Karpas-422 (cell line): ENCODE measurements around the gene FAM114A1. TPM values are rescaled to one million over a fixed set of nuclear protein-coding genes. Genes with fewer than 3 reads are reported as not detected.
"Not testable (repeated sequence)": the region's sequence is repeated elsewhere in the genome, so short reads cannot be mapped to it uniquely, and the experiment has no call there.

Experiments
- DNase-seq: peaks from one replicate; pipeline ENCODE4 v3.0.0-alpha.2; 2015
- H2AFZ ChIP-seq: fragments of 200-600 bp; sonication (generic); 2 replicates; pipeline ENCODE4 v1.6.1; 2014; ENCODE audit warnings: antibody characterized with exemption, low read length, mixed read lengths
- H3K27ac ChIP-seq: fragments of 200-600 bp; sonication (generic); 2 replicates; pipeline ENCODE4 v1.5.1; 2014; ENCODE audit warnings: mild to moderate bottlenecking, low read length, moderate library complexity
- H3K27me3 ChIP-seq: fragments of 200-600 bp; sonication (generic); 2 replicates; pipeline ENCODE4 v1.6.1; 2014; ENCODE audit warnings: low read length, mixed read lengths
- H3K36me3 ChIP-seq: fragments of 200-600 bp; sonication (generic); 2 replicates; pipeline ENCODE4 v1.6.1; 2014; ENCODE audit warnings: low read length, mixed read lengths; ENCODE audit not compliant: insufficient read depth
- H3K4me1 ChIP-seq: fragments of 200-600 bp; sonication (generic); 2 replicates; pipeline ENCODE4 v1.6.1; 2014; ENCODE audit warnings: mild to moderate bottlenecking, low read length, mixed read lengths
- H3K4me2 ChIP-seq: fragments of 200-600 bp; sonication (generic); 2 replicates; pipeline ENCODE4 v1.6.1; 2014; ENCODE audit warnings: low read length, low read depth, mild to moderate bottlenecking; ENCODE audit not compliant: poor library complexity, severe bottlenecking
- H3K4me3 ChIP-seq: fragments of 200-600 bp; sonication (generic); 2 replicates; pipeline ENCODE4 v1.5.1; 2014; ENCODE audit warnings: mild to moderate bottlenecking, antibody characterized with exemption, low read length, mixed read lengths
- H3K79me2 ChIP-seq: fragments of 200-600 bp; sonication (generic); 2 replicates; pipeline ENCODE4 v1.6.1; 2014; ENCODE audit warnings: mild to moderate bottlenecking, low read length, mixed read lengths
- H3K9ac ChIP-seq: fragments of 200-600 bp; sonication (generic); 2 replicates; pipeline ENCODE4 v1.6.0; 2014; ENCODE audit warnings: low read length
- H3K9me2 ChIP-seq: fragments of 200-600 bp; sonication (generic), shearing (Covaris generic); replicated peaks from 2 replicates; pipeline ENCODE4 v1.6.0; 2014; ENCODE audit warnings: mild to moderate bottlenecking, low read length, moderate library complexity; ENCODE audit not compliant: insufficient read depth
- H3K9me3 ChIP-seq: fragments of 300-700, 200-600 bp; sonication (generic); 2 replicates; pipeline ENCODE4 v1.6.1; 2014; ENCODE audit warnings: low read length, mixed read lengths
- H4K20me1 ChIP-seq: fragments of 200-600 bp; sonication (generic); 2 replicates; pipeline ENCODE4 v1.6.1; 2014; ENCODE audit warnings: mild to moderate bottlenecking, antibody characterized with exemption, low read length, low read depth; ENCODE audit not compliant: insufficient read depth
- total RNA-seq: library from RNA; depleted of rRNA; stranded (reverse); fragments of >200 nt; shearing (Covaris generic); gene quantifications from 2 replicates; pipeline ENCODE4 v1.2.3, GENCODE V29; 2014; ENCODE audit warnings: low replicate concordance

The FAM114A1 gene
- total RNA-seq, 1 experiment from 2014 or later, result 1.6 TPM

DNA sequence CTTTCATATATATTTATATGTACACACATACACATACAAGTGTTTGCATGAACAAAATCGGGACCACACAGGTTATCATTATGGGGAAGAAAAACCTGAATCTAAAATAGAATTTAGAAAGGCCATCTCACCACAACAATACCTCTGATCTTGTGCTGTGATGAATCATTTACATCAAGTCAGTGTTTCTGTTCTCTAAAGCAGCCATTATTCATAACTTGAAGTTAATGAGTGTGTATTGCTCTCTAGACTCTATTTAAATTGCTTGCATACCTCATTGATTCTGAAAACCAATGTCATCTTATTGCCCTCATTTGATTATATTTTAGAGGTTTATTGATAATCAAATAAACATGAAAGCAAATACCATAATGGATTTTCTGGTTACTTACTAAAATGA lies 71.6 kb downstream of the FAM114A1 start:
- Histone ChIP-seq H3K27me3 (no peaks in the 10 kb centered on the region), H2AFZ (no peak overlapping the region), H3K9me2 (no peaks in the 10 kb centered on the region), H3K4me2 (no peak overlapping the region), H3K9me3 (no peaks in the 10 kb centered on the region), H3K79me2 (no peaks in the 10 kb centered on the region), H3K4me1 (peaks cover 5% of the 10 kb centered on the region), H3K9ac (no peak overlapping the region), H3K27ac (no peak overlapping the region), H3K36me3 (no peaks in the 10 kb centered on the region), H3K4me3 (no peak overlapping the region), H4K20me1 (no peaks in the 10 kb centered on the region)
- DNase-seq, result no peak

DNA sequence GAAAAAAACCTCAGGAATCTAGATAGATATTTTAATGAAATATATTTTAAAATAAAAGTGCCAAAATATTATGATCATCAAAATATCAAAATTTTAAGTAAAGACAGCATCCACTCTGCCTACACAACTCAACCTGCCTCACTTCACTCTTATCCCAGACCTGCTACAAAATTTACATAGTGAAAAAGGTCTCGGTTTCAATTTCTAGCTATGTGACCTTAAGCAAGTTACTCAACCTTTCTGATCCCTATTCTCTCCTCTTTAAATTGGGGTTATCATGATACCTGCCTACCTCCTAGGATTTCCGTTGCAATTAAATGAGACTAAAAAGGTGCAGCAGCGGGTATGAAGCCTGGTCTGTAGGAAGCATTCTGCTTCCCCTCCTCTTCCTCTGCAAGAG lies 72.9 kb downstream of the FAM114A1 start:
- no peaks in the 10 kb centered on the region for H3K36me3 ChIP-seq
- no peak overlapping the region for H3K4me2 ChIP-seq
- H3K9ac ChIP-seq, result no peak overlapping the region
- no peaks in the 10 kb centered on the region for H3K79me2 ChIP-seq
- no peak overlapping the region for H3K4me3 ChIP-seq
- H3K4me1 ChIP-seq, result peaks cover 5% of the 10 kb centered on the region
- no peaks in the 10 kb centered on the region for H3K27me3 ChIP-seq
- DNase-seq, result no peak
- no peak overlapping the region for H2AFZ ChIP-seq
- H4K20me1 ChIP-seq, result no peaks in the 10 kb centered on the region
- H3K9me2 ChIP-seq, result no peaks in the 10 kb centered on the region
- H3K9me3 ChIP-seq, result no peaks in the 10 kb centered on the region
- H3K27ac ChIP-seq, result no peak overlapping the region

DNA sequence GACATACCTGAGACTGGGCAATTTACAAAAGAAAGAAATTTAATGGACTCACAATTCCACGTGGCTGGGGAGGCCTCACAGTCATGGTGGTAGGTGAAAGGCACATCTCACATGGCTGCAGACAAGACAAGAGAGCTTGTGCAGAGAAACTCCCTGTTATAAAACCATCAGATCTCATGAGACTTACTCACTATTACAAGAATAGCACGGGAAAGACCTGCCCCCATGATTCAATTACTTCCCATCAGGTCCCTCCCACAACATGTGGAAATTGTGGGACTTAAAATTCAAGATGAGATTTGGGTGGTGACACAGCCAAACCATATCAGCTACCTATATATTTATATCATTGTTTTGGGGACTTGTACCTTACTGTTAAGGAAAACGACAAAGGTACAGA lies 74.3 kb downstream of the FAM114A1 start:
- not testable (repeated sequence) for H2AFZ ChIP-seq, H3K79me2 ChIP-seq, DNase-seq, H3K27me3 ChIP-seq, H3K36me3 ChIP-seq, H3K4me3 ChIP-seq, H3K9ac ChIP-seq, H3K4me2 ChIP-seq, H3K27ac ChIP-seq, H3K4me1 ChIP-seq, H3K9me3 ChIP-seq, H4K20me1 ChIP-seq, H3K9me2 ChIP-seq

- Histone ChIP-seq H3K9me3 (no peaks in the 10 kb centered on the region), H4K20me1 (no peaks in the 10 kb centered on the region), H3K79me2 (no peaks in the 10 kb centered on the region), H3K4me2 (no peak overlapping the region), H3K9me2 (no peaks in the 10 kb centered on the region), H3K36me3 (no peaks in the 10 kb centered on the region), H3K27me3 (no peaks in the 10 kb centered on the region), H2AFZ (no peak overlapping the region), H3K9ac (no peak overlapping the region), H3K27ac (no peak overlapping the region), H3K4me1 (peaks cover 5% of the 10 kb centered on the region), H3K4me3 (no peak overlapping the region)
- no peak for DNase-seq
Observed at GRCh38 chr4:38943343-38943742, 75.7 kb downstream of the FAM114A1 start.

DNA sequence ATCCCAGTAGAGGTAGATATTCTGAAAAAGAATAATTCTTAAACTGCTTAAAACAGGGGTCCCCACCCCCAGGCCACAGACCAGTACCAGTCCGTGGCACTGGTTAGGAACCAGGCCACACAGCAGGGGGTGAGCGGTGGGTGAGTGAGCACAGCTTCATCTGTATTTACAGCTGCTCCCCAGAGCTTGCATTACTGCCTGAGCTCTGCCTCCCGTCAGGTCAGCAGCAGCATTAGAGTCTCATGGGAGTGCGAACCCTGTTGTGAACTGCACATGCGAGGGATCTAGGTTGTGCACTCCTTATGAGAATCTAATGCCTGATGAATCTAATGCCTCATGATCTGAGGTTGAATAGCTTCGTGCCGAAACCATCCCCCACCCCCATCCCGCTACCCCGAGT lies 76.8 kb downstream of the FAM114A1 start:
- no peaks in the 10 kb centered on the region for H3K27me3 ChIP-seq
- H3K9me3 ChIP-seq, result no peaks in the 10 kb centered on the region
- H2AFZ ChIP-seq, result no peak overlapping the region
- no peaks in the 10 kb centered on the region for H3K36me3 ChIP-seq
- H3K27ac ChIP-seq, result no peak overlapping the region
- no peak overlapping the region for H3K4me3 ChIP-seq
- H3K9ac ChIP-seq, result no peak overlapping the region
- no peak overlapping the region for H3K4me2 ChIP-seq
- H3K9me2 ChIP-seq, result no peaks in the 10 kb centered on the region
- H3K4me1 ChIP-seq, result peaks cover 5% of the 10 kb centered on the region
- no peaks in the 10 kb centered on the region for H3K79me2 ChIP-seq
- no peaks in the 10 kb centered on the region for H4K20me1 ChIP-seq
- DNase-seq, result no peak

DNA sequence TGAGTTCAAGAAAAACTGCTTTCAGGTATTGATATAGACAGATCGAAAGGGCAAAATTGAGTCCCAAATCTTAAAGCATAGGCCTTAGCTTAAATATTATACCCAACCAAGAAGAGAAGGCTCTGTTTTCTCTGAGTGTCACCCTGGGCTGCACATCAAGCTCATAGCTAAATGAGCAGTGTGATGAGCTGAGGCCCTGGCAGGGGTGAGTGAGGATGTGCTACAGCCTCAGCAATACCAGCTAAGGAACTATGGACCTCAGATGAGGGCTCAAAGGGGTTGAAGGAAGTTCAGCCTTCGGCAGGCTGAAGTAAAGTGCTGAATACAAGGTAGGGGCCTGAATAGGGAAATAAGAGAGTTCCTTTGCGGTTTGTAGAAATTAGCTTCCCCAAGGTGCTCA lies 79.3 kb downstream of the FAM114A1 start:
- no peak for DNase-seq
- Histone ChIP-seq H3K36me3 (no peaks in the 10 kb centered on the region), H3K27me3 (no peaks in the 10 kb centered on the region), H4K20me1 (no peaks in the 10 kb centered on the region), H3K9me2 (no peaks in the 10 kb centered on the region), H3K27ac (no peak overlapping the region), H3K79me2 (no peaks in the 10 kb centered on the region), H3K9me3 (no peaks in the 10 kb centered on the region), H2AFZ (no peak overlapping the region; the same call in 1 of the 2 replicates), H3K9ac (no peak overlapping the region), H3K4me1 (no peaks in the 10 kb centered on the region), H3K4me3 (no peak overlapping the region), H3K4me2 (no peak overlapping the region)

- no peak for DNase-seq
- Histone ChIP-seq H4K20me1 (no peaks in the 10 kb centered on the region), H3K4me2 (no peak overlapping the region), H3K4me1 (no peaks in the 10 kb centered on the region), H3K36me3 (no peaks in the 10 kb centered on the region), H3K4me3 (no peak overlapping the region), H3K9ac (no peak overlapping the region), H3K9me3 (no peaks in the 10 kb centered on the region), H2AFZ (no peak overlapping the region), H3K27ac (no peak overlapping the region), H3K27me3 (no peaks in the 10 kb centered on the region), H3K79me2 (no peaks in the 10 kb centered on the region), H3K9me2 (no peaks in the 10 kb centered on the region)
Observed at GRCh38 chr4:38948551-38948950, 80.9 kb downstream of the FAM114A1 start.

GRCh38 chr4:38949411-38950051 lies 81.9 kb downstream of the FAM114A1 start:
- Histone ChIP-seq H3K27me3 (no peaks in the 10 kb centered on the region), H3K9ac (no peak overlapping the region), H2AFZ (no peak overlapping the region), H3K36me3 (no peaks in the 10 kb centered on the region), H3K4me1 (no peaks in the 10 kb centered on the region), H4K20me1 (no peaks in the 10 kb centered on the region), H3K9me3 (no peaks in the 10 kb centered on the region), H3K79me2 (no peaks in the 10 kb centered on the region), H3K4me3 (no peak overlapping the region), H3K9me2 (no peaks in the 10 kb centered on the region), H3K27ac (no peak overlapping the region), H3K4me2 (no peak overlapping the region)
- no peak for DNase-seq

GRCh38 chr4:38950159-38950558 lies 82.6 kb downstream of the FAM114A1 start:
- H2AFZ ChIP-seq, result no peak overlapping the region
- no peak overlapping the region for H3K27ac ChIP-seq
- H3K4me2 ChIP-seq, result no peak overlapping the region

More at GRCh38 chr4:38950159-38950558, 82.6 kb downstream of the FAM114A1 start:
- no peaks in the 10 kb centered on the region for H3K27me3 ChIP-seq
- no peaks in the 10 kb centered on the region for H3K36me3 ChIP-seq
- no peaks in the 10 kb centered on the region for H3K9me2 ChIP-seq
- H3K4me1 ChIP-seq, result no peaks in the 10 kb centered on the region
- no peak for DNase-seq
- no peaks in the 10 kb centered on the region for H3K79me2 ChIP-seq
- H3K9ac ChIP-seq, result no peak overlapping the region
- H3K4me3 ChIP-seq, result no peak overlapping the region
- no peaks in the 10 kb centered on the region for H4K20me1 ChIP-seq
- H3K9me3 ChIP-seq, result no peaks in the 10 kb centered on the region
